GM21390 (cell line): Measurements from ENCODE around the gene FMC1.
A peak's percentile ranks its signal among the peaks of the same experiment; 100 is the strongest.
"Not testable (repeated sequence)": the region's sequence is repeated elsewhere in the genome, so short reads cannot be mapped to it uniquely, and the experiment has no call there.

Source experiments
- ATAC-seq: cut with Tn5 transposase; IDR thresholded peaks from one replicate; pipeline ENCODE4 v1.9.1; 2021; ENCODE audit not compliant: unreplicated experiment

Gene FMC1

DNA sequence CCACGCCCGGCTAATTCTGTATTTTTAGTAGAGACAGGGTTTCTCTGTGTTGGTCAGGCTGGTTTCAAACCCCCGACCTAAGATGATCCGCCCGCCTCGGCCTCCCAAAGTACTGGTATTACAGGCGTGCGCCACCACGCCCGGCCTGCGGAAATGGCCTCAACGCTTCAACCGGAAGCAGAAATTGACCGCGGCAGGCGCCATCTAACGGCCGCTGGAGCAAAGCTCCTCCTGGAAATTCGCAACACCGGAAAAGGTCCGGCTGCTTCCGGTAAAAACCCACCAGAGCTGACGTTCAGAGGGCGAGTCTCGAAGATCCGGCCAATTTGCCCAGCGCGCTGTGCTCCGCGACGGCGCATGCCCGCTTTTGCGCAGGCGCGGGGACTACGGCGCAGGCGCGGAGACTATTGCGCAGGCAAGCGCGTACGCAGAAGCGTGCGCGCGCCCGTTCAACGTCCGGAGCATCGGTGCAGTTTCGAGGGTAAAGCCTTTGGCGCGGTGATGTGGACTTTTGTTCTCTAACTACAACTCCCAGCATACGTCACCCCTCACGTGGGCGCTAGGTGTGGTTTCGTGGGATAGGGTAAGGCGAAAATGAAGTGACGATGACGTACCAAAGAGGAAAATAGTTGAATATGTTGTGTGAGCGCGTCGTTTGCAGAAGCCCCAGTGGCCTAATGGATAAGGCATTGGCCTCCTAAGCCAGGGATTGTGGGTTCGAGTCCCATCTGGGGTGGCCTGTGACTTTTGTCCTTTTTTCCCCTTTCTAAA is 915 bp upstream of the FMC1 start:
- peak; percentile 82 for ATAC-seq

DNA sequence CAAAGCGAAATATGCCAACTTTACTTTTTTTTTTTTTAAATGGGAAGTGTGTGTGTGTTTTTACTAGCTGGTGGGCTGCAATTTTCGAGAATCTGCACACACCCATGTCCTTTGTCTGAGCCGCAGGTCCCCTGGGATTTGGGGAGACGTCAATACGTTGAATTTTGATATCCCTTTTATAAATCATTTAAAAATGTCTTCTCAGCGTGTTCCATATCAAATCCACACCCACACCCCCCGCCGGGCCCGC is 404 bp upstream of the FMC1 start:
- ATAC-seq = peak; percentile 1

DNA sequence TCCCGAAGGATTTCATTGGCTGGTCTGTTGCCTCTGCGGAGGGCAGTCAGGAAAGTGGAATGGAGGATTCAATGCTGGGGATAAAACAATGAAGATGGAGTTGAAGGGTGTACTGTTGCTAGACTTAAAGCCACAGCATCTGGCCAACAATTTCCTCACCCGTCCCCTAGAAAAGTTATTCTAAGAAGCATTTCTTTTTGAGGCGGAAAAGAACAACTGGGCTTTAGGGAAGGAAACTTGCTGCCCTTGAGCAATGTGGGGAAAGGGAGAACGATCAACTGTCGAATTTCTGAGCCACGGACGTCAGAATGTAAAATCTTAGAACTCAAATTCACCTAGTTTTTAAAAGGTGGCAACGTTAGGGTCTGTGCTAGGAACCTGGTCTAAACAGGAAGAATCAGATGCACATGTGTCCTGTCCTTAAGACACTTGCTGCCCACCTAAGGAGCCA is 664 bp downstream of the FMC1 start:
- no peak for ATAC-seq

DNA sequence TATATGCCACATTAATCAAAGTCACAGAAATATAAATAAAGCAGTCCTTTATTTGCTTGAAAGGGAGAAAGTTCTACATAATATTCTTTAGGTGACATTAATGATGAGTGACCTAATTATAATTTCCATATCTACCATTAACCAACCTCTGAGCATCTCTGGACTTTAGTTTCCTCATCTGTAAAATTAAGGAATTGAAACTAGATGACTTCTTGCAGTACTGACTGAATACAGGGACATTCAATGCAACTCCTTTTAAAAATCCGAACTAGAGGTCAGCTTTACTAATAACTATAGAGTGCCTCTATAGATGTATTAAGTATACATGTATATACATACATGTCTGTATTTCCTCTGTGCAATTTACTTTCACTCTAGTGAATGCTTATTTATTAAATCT is 3.9 kb downstream of the FMC1 start:
- no peak for ATAC-seq

DNA sequence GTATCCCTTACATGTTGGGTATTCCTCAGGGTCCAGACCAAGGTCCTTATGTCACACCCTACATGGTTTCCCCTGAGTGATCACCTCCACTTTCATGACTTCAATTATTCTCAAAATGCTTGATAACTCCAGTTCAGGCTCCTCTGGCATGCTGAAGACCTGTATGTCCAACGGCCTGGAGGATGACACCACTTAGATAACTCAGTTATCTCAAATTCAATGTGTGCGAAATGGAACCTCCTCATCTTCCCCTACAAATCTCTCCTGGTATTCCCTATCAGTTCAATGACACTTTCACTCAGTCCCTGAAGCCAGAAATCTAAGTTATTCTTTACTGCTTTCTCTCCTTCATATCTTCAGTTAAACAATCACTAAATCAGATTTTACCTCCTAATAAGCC is 9.9 kb downstream of the FMC1 start:
- ATAC-seq = no peak

DNA sequence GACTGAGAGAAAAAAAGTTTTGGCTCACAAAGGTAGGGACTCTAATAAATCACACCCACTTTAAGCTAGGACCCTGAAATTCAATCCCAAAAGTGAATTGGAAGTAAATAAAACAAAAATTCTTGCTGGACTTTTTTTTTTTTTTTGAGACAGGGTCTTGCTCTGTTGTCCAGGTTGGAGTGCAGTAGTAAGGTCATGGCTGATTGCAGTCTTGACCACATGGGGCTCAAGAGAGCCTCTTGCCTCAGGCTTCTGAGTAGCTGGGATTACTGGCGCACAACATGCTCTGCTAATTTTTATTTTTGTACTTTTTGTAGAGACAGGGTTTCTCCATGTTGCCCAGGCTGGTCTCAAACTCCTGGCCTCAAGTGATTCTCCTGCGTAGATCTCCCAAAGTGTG is 13.6 kb downstream of the FMC1 start:
- no peak for ATAC-seq

DNA sequence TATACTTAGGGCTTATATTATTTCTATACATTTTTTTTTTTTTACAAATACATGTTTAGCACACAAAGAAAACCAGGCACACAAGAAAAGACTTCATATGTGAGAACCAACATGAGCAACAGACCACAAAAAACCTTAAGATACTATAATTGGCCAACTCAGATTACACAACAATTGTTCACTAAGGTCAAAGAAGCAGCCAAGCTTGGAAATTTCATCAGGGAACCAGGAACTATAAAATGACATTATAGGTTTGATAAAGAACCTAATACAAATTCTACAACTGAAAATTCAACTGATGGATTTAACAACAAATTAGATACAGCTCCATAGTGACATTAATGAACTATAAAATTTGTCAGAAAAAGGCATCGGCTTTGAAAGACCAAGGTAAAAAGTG is 14.2 kb downstream of the FMC1 start:
- no peak for ATAC-seq

DNA sequence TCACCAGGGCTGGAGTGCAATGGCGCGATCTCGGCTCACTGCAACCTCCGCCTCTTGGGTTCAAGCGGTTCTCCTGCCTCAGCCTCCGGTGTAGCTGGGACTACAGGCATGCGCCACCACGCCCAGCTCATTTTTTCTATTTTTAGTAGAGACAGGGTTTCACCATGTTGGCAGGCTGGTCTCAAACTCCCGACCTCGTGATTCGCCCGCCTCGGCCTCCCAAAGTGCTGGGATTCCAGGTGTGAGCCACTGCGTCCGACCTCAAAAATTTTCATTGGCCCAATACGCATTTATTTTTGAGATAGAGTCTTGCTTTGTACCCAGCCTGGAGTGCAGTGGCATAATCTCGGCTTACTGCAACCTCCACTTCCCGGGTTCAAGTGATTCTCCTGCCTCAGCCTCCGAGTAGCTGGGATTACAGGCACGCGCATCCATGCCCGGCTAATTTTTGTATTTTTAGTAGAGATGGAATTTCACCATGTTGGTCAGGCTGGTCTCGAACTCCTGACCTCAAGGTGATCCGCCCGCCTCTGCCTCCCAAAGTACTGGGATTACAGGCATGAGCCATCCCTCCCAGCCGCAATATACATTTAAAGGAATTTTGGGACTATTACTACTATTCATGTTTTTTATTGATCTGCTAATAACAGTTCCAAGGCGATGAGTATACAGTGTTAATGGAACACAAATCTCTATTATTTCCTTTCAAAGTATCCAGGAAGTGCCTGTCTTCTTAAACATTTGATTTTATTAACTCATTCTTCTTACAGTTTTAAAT is 16.8 kb downstream of the FMC1 start:
- ATAC-seq = not testable (repeated sequence)

DNA sequence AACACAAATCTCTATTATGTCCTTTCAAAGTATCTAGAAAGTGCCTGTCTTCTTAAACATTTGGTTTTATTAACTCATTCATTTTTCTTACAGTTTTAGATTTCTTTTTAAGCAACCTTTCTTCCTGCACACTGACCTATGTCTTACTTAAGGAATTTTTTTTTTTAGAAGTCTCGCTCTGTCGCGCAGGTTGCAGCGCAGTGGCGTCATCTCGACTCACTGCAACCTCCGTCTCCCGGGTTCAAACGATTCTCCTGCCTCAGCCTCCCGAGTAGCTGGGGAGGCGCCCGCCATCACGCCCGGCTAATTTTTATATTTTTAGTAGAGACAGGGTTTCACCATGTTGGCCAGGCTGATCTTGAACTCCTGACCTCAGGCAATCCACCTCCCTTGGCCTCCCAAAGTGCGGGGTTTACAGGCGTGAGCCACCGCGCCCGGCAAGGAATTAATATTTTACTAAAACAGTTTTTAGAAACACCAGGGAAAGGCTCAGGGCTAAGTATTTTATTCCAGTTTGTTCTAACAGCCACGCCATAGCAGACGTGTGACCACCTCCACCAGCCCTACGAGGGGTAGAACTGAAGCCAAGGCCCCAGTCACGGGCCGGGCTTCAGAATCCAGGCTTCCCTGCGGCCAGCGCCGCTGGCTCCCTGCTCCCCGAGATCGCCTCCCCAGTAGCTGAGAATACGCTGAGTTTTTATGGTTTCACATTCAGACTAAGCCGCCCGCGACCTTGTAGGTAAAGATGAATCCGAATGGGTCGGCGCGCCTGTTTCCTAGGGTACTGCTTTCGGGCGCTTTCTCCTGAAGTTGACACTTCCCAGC is 17.6 kb downstream of the FMC1 start:
- peak; percentile 16 for ATAC-seq

DNA sequence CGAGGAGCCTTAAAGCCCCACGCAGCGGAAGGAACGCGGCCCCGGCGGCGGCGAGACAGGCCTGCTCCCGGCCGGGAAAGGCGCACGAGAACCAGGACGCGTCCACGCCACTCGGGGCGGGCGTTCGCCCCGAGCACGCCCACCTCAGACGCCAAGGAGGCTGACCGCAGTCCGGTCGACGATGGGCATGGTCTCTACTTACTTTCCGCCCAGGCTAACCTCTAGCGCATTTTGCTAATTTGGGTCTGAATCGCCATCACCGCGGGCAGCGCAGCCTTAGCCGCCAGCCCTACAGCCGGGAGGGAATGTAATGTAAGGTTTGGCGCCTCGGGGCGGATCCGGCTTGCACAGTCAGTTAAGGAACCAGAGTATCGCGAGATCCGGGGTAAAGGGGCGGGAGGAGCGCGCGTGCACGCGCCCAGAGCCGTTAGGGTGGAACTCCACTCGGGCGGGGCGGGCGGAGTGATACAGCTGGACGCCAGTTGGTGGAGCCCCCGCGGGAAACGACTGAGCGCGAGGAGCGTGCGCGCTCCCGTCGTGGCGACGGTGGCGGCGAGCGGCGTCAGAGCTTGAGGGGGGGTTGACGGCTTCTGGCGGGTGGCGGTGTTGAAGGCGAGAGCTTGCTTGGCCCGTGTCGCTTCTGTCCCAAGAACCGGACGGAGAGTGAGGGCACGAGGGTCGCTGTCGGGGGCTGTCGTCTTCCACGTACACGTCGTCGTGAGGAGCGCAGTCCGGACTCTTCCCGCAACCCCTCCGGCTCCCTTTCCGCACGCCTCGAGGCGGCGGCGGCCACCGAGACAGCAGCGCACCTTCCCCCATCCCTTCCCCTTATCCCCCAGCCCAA is 18.5 kb downstream of the FMC1 start, which contains the start of gene LUC7L2:
Gene LUC7L2, plus strand, starts transcription at position 529 of the 844 bp plus-strand sequence. CDS start 368 bp downstream, outside the sequence.
- ATAC-seq = peak; percentile 69

DNA sequence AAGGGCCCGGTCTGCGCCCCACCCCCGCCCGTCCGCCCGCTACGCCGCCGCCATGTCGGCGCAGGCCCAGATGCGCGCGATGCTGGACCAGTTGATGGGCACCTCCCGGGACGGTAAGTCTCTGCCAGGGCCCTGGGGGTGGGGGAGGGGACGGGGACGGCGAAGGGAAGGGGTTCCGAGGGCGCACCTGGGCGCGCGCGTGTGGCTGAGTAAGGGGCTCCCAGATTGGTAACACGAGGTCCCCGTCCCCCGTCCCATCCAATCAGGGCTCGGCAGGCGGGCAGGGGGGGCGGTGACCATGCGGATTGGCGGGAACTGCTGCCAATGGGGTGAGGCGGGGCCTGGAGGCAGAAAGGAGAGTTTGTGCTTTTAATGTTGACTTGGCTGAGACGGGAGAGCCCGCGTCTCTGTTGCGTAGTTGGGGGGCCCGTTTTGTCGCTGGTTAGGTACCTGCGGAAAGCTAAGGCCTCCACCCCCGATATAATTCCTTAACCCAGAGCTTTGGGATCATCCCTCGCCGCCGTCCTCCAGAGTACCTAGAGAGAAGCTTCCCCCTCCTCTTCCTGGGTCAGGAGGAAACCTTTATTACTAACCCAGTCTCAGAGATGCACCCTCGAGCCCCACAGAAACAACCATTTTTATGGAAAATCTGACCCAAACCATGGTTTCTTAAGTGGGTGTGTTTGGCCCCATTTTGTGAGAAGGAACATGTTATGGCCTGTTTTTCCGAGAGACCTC is 19.2 kb downstream of the FMC1 start:
- peak; percentile 59 for ATAC-seq

DNA sequence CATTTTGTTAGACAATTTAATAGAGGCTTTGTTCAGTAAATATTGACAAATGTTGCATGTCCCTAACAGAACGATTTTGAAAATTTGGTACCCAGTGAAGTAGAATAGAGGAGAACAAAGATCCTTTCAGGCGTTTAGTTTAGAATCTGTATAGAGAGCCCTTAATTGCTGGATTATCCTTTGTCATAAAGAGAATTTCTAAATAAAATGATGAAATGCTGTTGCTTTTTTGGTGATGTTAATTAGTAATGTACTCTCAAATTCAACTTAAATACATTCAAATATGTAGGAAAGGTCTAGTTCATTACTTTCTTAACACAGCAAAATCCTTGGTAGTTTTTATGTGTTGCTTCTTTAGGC is 19.8 kb downstream of the FMC1 start:
- no peak for ATAC-seq

DNA sequence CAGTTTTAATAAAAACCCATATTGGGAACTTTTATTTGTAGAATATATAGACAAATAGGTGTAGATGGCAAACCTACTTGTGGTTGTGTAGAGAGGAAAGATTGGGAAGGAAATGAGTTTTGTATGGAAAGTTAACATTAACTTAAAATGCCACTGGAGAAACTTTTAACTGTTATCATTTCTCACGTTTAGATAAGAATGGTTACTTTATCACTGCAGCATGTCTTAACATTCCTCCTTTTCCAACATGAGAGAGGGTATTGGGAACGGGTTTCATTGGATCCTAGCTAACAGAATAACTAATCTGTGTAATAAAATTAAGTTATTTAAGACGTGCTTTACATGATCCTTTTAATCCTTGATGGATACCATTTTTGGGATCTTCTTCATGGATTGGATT is 20.4 kb downstream of the FMC1 start:
- ATAC-seq = no peak

DNA sequence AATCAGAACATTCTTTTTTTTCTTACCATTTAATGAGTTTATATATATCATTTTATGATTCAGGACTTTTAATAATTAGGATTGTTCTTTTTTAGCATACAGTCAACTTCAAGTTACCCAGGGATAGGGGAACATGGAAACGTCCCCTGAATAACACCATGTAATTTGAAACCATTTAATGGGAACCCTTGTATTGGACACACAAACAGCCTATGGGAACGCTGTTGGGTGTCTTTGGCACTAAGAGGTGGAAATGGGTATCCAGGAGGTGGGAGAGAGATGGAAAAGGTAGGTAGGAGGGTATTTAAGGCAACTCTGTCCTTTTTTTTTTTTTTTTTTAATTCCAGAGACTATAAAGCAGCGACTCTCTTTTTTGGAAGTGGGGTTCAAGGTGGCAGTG is 21.2 kb downstream of the FMC1 start:
- ATAC-seq = no peak

DNA sequence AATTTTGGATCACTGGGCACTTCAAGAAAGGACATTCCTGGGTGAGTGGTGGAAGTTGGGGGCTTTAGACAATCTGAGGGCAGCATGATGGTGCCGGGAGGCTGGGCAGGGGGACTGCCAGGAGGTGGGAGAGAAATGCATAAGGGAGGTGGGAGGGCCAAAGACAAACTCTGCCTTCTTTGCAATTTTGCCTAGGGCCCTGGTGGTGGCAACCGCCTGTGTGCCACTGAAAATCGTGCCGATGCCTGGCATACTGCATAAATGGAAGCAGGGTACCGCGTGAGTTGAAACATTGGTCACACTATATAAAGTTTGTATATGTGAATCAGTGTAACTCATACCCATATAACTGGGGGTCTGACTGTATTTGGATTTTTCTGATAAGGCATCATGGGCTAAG is 21.8 kb downstream of the FMC1 start:
- no peak for ATAC-seq

DNA sequence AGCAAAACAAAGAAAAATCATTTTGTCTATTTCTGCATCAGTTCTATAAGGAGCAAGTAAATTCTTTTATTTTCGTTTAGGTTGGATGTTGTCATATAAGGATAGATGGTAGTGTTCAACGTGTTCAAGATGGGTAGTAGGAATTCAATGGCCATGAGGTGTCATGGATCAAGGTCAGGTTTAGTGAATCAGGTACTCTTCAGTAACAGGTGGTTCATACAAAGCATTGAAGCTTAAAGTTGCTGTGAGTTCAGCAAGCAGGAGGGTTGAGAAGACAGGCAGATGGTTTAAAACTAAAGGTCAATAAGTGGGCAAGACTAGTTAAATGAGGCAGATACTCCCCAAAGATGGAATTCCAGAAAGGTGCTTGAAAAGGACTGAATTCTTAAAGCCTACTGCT is 24.2 kb downstream of the FMC1 start:
- no peak for ATAC-seq

DNA sequence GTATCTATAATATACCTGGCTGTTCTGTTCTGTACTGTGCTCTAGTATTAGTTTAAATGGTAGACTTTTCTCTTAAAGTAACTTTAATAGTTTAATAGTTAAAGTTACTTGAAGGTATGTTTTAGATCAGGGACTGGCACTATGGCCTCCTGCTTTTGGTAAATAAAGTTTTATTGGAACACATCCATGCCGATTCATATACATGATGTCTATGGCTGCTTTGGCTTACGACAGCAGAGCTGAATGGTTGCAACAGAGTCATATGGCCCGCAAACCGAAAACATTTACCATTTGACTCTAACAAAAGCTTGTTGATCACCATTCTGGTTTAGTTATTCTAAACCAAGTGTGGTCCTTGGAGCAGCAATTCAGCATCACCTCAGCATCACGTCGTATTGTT is 25.3 kb downstream of the FMC1 start:
- ATAC-seq = no peak

DNA sequence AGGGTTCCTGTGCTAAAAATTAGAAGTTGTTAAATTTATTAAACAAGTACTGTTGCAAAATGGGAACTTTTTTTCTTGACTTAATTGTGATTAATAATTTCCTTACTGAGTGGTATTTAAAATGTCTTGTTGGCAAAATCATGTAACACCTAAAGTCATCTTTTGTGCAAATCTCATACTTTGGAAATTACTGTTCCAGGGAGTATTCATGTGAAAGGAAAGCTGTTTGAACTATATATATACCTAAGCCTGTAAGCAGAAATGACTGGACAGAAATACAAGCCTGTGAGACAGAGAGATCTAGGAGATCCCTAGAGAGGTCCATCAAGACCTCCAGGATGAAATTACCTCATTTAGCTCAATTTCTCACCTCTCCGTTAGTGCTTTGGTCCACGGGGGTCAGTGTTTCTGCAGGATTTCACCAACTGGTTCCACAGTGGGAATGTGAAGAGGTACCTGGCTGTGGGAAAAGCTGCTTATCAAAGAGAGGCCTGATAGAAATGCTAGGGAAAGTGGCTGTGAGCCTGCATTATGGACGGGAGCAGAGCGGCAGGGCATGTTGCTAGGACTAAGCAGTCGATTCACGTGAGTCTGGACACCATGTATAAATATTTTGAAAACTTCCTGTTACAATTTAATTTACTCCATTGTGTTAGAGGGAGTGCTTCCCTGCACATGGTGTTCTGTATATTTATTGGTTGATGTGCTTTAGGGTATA is 26.5 kb downstream of the FMC1 start:
- ATAC-seq = no peak

DNA sequence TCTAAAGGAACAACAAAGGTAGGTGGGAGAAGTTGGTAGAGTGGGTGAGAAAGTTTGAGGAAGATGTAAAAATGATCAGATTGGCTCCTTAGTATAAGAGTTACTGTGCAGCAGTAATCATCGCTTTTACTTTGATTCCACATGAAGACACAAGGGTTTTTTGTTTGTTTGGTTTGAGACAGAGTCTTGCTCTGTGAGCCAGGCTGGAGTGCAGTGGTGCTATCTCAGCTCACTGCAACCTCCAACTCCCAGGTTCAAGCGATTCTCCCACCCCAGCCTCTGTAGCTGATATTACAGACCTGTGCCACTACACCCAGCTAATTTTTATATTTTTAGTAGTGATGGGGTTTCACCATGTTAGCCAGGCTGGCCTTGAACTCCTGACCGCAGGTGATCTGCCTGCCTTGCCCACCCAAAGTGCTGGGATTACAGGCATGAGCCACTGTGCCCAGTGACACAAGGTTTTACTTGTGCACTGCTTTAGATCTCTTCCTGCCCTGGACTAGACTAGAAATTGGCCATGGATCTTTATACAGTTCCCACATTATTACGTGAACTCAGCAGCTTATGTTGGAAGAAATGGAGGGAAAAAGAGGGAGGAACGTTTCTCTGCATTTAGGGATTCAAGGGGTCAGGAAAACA is 29.3 kb downstream of the FMC1 start:
- no peak for ATAC-seq
